BE2C (cell line): Measurements from ENCODE around the gene DIAPH3.

Experiments
- DNase-seq: peaks from one replicate; pipeline ENCODE4 v3.0.0-alpha.2; 2020
- H3K27me3 ChIP-seq: fragments of 250-450 bp; sonication (Bioruptor Pico); 2 replicates; pipeline ENCODE4 v1.5.1; 2020; ENCODE audit warnings: mild to moderate bottlenecking
- H3K36me3 ChIP-seq: fragments of 250-450 bp; sonication (Bioruptor Pico); 2 replicates; pipeline ENCODE4 v1.5.1; 2020; ENCODE audit warnings: mild to moderate bottlenecking
- H3K4me1 ChIP-seq: fragments of 250-450 bp; sonication (Bioruptor Pico); 2 replicates; pipeline ENCODE4 v1.5.1; 2020
- H3K4me3 ChIP-seq: 2 replicates; pipeline ENCODE4 v1.5.1; 2011; ENCODE audit warnings: low read depth, low read length
- H3K9me3 ChIP-seq: fragments of 250-450 bp; sonication (Bioruptor Pico); 2 replicates; pipeline ENCODE4 v1.5.1; 2020
- TF ChIP-seq, protein P1 (sequence below): IDR thresholded peaks from 2 replicates; pipeline ENCODE4 v1.5.1; 2012; ENCODE audit warnings: mild to moderate bottlenecking, low read depth, low read length

The DIAPH3 gene

DNA sequence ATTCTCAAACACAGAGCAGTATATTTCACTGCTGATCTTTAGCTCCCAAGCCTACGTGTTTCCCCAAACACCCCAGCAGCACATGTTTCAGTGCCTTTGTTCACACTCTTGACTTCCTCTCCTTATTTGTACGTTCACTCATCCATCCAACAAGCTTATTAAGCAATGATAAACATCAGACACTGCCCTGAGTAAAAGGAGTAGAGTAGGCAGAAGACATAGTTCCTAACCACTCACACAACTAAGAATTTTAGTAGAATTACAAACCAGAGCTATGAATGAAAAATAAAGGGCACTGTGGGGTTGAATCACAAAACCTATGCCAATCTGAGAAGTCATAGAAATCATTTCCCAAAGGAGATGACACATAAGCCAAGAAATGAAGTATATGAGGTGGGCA lies 213.5 kb downstream of the DIAPH3 start:
- Histone ChIP-seq H3K4me3 (no peak overlapping the region), H3K9me3 (no peaks in the 10 kb centered on the region), H3K36me3 (no peaks in the 10 kb centered on the region), H3K27me3 (no peaks in the 10 kb centered on the region), H3K4me1 (no peaks in the 10 kb centered on the region)
- TF ChIP-seq, protein P1, sequence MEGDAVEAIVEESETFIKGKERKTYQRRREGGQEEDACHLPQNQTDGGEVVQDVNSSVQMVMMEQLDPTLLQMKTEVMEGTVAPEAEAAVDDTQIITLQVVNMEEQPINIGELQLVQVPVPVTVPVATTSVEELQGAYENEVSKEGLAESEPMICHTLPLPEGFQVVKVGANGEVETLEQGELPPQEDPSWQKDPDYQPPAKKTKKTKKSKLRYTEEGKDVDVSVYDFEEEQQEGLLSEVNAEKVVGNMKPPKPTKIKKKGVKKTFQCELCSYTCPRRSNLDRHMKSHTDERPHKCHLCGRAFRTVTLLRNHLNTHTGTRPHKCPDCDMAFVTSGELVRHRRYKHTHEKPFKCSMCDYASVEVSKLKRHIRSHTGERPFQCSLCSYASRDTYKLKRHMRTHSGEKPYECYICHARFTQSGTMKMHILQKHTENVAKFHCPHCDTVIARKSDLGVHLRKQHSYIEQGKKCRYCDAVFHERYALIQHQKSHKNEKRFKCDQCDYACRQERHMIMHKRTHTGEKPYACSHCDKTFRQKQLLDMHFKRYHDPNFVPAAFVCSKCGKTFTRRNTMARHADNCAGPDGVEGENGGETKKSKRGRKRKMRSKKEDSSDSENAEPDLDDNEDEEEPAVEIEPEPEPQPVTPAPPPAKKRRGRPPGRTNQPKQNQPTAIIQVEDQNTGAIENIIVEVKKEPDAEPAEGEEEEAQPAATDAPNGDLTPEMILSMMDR, result no peak
- DNase-seq, result no peak

DNA sequence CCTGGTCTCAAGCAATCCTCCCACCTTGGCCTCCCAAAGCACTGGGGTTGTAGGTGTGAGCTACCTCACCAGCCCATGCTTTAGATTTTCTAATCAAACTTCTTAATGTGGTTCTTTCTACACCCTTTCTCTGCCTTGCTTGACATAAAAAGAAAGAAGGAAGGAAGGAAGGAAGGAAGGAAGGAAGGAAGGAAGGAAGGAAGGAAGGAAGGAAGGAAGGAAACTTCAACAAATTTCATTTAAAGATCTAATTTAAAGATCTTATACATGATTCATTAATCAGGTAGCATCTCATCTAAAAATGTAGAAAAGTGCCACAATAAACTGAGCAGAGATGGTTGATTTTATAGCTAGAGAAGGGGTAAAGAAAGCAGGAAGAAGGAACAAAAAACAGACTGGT lies 215.0 kb downstream of the DIAPH3 start:
- Histone ChIP-seq H3K4me1 (no peaks in the 10 kb centered on the region), H3K9me3 (no peaks in the 10 kb centered on the region)
- no peak for DNase-seq

DNA sequence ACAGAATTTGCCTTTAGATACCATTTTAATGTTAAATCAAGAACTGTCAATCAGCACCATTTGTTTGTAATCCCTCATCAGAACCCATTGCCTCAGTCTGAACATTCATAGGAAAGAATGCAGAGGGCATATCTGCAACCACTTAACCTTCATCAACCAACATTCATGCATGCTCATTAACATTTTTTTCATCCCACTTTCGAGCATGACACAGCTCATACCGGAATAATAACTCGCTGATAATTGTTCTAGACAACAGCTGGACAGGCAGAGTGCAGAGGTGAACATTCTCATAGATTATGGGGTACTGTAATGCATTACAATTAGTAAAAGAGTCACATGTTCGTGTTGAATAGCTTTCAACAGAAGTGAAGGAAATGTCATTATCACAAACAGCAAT lies 216.8 kb downstream of the DIAPH3 start:
- no peaks in the 10 kb centered on the region for H3K4me1 ChIP-seq
- TF ChIP-seq, protein P1, result no peak
- no peaks in the 10 kb centered on the region for H3K36me3 ChIP-seq
- DNase-seq, result no peak
- no peaks in the 10 kb centered on the region for H3K9me3 ChIP-seq
- no peak overlapping the region for H3K4me3 ChIP-seq
- H3K27me3 ChIP-seq, result no peaks in the 10 kb centered on the region

More for the DNA sequence above, 215.0 kb downstream of the DIAPH3 start:
- no peaks in the 10 kb centered on the region for H3K27me3 ChIP-seq
- no peaks in the 10 kb centered on the region for H3K36me3 ChIP-seq
- H3K4me3 ChIP-seq, result no peak overlapping the region
- TF ChIP-seq, protein P1, result no peak

DNA sequence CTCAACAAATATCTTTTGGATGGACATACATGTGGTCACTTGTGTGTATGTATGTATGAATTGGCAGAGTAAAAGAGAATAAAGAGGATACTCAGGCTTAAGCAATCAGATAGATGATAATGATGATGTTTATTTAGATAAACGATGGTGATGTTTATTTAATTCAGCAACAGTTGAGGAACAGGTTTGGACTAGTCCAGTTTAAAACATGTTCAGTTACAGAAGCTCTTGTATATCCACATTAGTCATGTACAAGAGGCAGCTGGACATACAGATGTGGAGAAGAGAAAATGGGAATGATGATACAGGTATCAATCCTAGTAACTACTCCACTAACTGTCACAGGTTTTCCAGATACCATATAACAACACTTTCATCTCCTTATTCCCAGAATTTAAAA lies 232.1 kb downstream of the DIAPH3 start:
- DNase-seq, result no peak
- no peaks in the 10 kb centered on the region for H3K27me3 ChIP-seq
- TF ChIP-seq, protein P1, result no peak
- H3K4me1 ChIP-seq, result no peaks in the 10 kb centered on the region
- H3K4me3 ChIP-seq, result no peak overlapping the region
- no peaks in the 10 kb centered on the region for H3K36me3 ChIP-seq
- H3K9me3 ChIP-seq, result no peaks in the 10 kb centered on the region

DNA sequence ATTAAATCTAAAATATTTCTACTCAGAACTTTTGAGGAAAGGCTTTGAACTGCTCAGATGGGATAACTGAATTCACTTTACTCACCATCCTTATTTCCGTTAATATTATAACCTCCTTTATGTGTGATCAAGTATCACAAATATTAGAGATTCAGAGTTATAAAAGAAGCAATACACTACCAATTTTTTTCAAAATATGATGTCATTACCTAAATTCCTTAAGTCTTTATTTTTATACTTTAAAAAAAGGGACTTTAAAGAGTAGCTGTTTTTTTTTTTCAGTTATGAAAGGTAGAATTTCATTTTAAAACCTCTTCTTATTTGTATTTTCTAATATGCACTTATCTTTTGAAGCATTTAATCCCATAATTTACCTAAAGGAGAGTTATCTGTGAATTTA lies 239.5 kb downstream of the DIAPH3 start:
- no peaks in the 10 kb centered on the region; the same call in 1 of the 2 replicates for H3K36me3 ChIP-seq
- TF ChIP-seq, protein P1, result no peak
- H3K4me1 ChIP-seq, result no peaks in the 10 kb centered on the region
- H3K4me3 ChIP-seq, result no peak overlapping the region
- no peak for DNase-seq
- H3K27me3 ChIP-seq, result no peaks in the 10 kb centered on the region
- no peaks in the 10 kb centered on the region for H3K9me3 ChIP-seq

DNA sequence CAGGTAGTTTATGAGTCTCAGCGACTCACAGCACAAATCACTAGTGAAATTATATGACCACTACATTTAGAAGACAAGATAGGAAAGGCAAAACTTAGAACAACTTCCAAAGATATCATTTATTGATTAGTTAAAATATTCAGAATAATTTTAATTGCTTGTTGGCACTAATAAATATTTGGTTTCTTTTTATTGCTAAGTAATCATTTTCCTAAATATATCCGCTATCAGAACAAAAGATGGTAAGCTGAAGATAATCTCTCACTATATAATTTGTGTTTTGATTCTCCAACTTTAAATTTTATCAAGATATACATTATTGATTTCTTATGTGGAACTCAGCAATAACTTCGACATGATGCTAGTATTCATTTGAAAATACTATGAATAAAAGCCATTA lies 248.5 kb downstream of the DIAPH3 start:
- TF ChIP-seq, protein P1, result no peak
- no peaks in the 10 kb centered on the region for H3K9me3 ChIP-seq

More for the DNA sequence above, 248.5 kb downstream of the DIAPH3 start:
- no peaks in the 10 kb centered on the region for H3K4me1 ChIP-seq
- no peak for DNase-seq
- H3K4me3 ChIP-seq, result no peak overlapping the region
- H3K27me3 ChIP-seq, result no peaks in the 10 kb centered on the region
- H3K36me3 ChIP-seq, result no peaks in the 10 kb centered on the region
